ENCODE data around the gene STOX1. TPM values are rescaled to one million over a fixed set of nuclear protein-coding genes. Genes with fewer than 3 reads are reported as not detected.
A peak's percentile ranks its signal among the peaks of the same experiment; 100 is the strongest.

Gene STOX1
- total and polyA plus RNA-seq, 10 of the 15 experiments (the other 5 are each of a cell fraction or from before 2014, with no cell fraction given) = 0.18 to 1.2 (median 0.67) TPM; not detected in 1

DNA sequence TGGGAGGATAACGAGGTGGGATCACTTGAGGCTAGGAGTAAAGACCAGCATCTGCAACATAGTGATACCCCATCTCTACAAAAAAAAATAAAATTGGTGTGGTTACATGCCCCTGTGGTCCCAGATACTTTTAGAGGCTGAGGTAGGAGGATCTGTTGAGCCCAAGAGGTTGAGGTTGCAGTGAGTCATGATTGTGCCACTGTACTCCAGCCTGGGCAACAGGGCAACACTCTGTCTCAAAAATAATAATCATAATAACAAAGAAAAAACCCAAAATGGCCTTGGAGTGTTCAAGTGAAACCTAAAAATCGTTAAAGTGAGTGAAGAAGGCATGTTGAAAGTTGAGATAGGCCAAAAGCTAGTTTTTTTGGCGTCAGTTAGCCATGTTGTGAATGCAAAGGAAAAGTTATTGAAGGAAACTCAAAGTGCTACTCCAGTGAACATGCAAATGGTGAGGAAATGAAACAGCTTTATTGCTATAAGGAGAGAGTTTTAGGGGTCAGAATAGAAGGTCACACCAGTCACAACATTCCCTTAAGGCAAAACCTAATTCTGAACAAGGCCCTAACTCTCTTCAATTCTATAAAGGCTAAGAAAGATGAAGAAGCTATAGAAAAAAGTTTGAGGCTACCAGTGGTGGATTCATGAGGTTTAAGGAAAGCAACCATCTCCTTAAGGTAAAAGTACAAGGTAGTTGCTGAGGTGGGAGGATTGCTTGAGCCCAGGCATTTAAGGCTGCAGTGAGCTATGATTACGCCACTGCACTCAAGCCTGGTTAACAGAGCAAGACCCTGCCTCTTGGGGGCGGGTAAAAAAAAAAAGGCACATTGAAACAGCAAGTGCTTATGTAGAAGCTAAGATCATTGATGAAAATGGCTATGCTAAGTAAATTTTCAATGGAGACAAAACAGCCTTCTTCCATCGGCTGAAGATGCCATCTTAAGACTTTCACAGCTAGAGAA, 45.4 kb upstream of the STOX1 start:
- DNase-seq (ENCODE audit: low read depth, low spot score) (no peak), ATAC-seq (no peak; the same call in 1 of the 3 replicates), FAIRE-seq (no peak)
- POLR2A ChIA-PET = interaction anchor here (0.6 to 0.8 kb wide), 2 partner anchors 23 to 181 kb away, joined by 3 read pairs; no protein-coding TSS in a partner anchor
- intact Hi-C loops (cut with micrococcal nuclease; ENCODE audit: unreplicated experiment) (no loop called here), in situ Hi-C loops (cut with MboI) (no loop called here)
- no peak overlapping the region for H3K27ac ChIP-seq (ENCODE audit: control insufficient read depth, insufficient read depth)
- no peak for TF ChIP-seq SIX5 (IDR thresholded peaks at IDR 0.05; ENCODE audit: low read depth, low read length, severe bottlenecking)
- TF ChIP-seq PKNOX1 (IDR thresholded peaks at IDR 0.05) = no peak
- no peak for TF ChIP-seq TARDBP (IDR thresholded peaks at IDR 0.05; ENCODE audit: borderline replicate concordance)
- no peak for TF ChIP-seq USF1 (IDR thresholded peaks at IDR 0.05; ENCODE audit: borderline replicate concordance, extremely low read length, insufficient read depth, low read depth, low read length)
- TF ChIP-seq TCF7 (IDR thresholded peaks at IDR 0.05; ENCODE audit: borderline replicate concordance) = no peak
- no peak for TF ChIP-seq EED (IDR thresholded peaks at IDR 0.05; ENCODE audit: low read depth)
- no peak for TF ChIP-seq NFIC (IDR thresholded peaks at IDR 0.05; ENCODE audit: low read depth, low read length)
- no peak for TF ChIP-seq YY1 (IDR thresholded peaks at IDR 0.05; ENCODE audit: low read depth, low read length)
- no peak for TF ChIP-seq ZNF622 (IDR thresholded peaks at IDR 0.05)
- TF ChIP-seq, protein P1, sequence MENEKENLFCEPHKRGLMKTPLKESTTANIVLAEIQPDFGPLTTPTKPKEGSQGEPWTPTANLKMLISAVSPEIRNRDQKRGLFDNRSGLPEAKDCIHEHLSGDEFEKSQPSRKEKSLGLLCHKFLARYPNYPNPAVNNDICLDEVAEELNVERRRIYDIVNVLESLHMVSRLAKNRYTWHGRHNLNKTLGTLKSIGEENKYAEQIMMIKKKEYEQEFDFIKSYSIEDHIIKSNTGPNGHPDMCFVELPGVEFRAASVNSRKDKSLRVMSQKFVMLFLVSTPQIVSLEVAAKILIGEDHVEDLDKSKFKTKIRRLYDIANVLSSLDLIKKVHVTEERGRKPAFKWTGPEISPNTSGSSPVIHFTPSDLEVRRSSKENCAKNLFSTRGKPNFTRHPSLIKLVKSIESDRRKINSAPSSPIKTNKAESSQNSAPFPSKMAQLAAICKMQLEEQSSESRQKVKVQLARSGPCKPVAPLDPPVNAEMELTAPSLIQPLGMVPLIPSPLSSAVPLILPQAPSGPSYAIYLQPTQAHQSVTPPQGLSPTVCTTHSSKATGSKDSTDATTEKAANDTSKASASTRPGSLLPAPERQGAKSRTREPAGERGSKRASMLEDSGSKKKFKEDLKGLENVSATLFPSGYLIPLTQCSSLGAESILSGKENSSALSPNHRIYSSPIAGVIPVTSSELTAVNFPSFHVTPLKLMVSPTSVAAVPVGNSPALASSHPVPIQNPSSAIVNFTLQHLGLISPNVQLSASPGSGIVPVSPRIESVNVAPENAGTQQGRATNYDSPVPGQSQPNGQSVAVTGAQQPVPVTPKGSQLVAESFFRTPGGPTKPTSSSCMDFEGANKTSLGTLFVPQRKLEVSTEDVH (IDR thresholded peaks at IDR 0.05; ENCODE audit: low read depth, partially characterized antibody) = no peak
- H3K4me2 ChIP-seq (ENCODE audit: control insufficient read depth, insufficient read depth) = no peak overlapping the region
- CTCF ChIA-PET = no interaction called here
- no peak overlapping the region for H3K4me3 ChIP-seq
- H3K79me2 ChIP-seq (ENCODE audit: control insufficient read depth, insufficient read depth, low read length) = no peaks in the 10 kb centered on the region
- no peak overlapping the region for H2AFZ ChIP-seq (ENCODE audit: control insufficient read depth, low read depth, low read length)
- H3K9me3 ChIP-seq (replicated peaks; ENCODE audit: control insufficient read depth, insufficient read depth, low read length) = no peaks in the 10 kb centered on the region
- H3K36me3 ChIP-seq (ENCODE audit: control insufficient read depth in 2 of 2, insufficient read depth in 2 of 2, low read length in 1 of 2) = peaks cover 2 to 33% of the 10 kb centered on the region in 2 experiments
- TSS peak; percentile 31 for BruUV-seq (replicated peaks)
- no peaks in the 10 kb centered on the region for H4K20me1 ChIP-seq (ENCODE audit: control insufficient read depth, insufficient read depth)
- H3K27me3 ChIP-seq (replicated peaks in 1 of 2; ENCODE audit: control insufficient read depth in 2 of 2, insufficient read depth in 2 of 2, low read length in 1 of 2) = no peaks in the 10 kb centered on the region
- no peak overlapping the region for H3K9ac ChIP-seq (ENCODE audit: control insufficient read depth, insufficient read depth, low read length)
- WGBS (ENCODE audit: insufficient coverage, insufficient replicate concordance, low lambda C conversion rate, missing lambda C conversion rate) = 29% methylated on average over 6 of the region's 6 CpGs
- SMC1A ChIA-PET (ENCODE audit: uncharacterized antibody, unreplicated experiment) = interaction anchor here (0.5 to 1.1 kb wide), 3 partner anchors 31 to 354 kb away, joined by 3 read pairs; no protein-coding TSS in a partner anchor
- RAD21 ChIA-PET (ENCODE audit: unreplicated experiment) = no interaction called here
- H3K4me1 ChIP-seq (ENCODE audit: control insufficient read depth, insufficient read depth, low read length) = 0 out of 2 replicates have a peak, but pooled peaks cover 6% of the 10 kb centered on the region

Data from GM12878 (cell line).